Lung microvascular endothelial cell (primary cell): ENCODE data around the gene NUFIP2. TPM values are rescaled to one million over a fixed set of nuclear protein-coding genes. Genes with fewer than 3 reads are reported as not detected.

Source experiments
- total RNA-seq: library from RNA; depleted of rRNA; stranded (reverse); fragments of >200 nt; gene quantifications from 2 replicates; pipeline ENCODE4 v1.2.1, GENCODE V29; 2014

The NUFIP2 gene
- total RNA-seq, 1 donor from 2014 or later, result 30.2 TPM

Other genes with a start within 250 kb of the NUFIP2 start
- gene MYO18A, start 113.8 kb downstream of the NUFIP2 start, total RNA-seq, result 22.4 and 26.2 TPM in 2 replicates
- gene CRYBA1, start 47.3 kb downstream of the NUFIP2 start, total RNA-seq, result not detected in 2 replicates
- gene TAOK1, start 96.2 kb upstream of the NUFIP2 start, total RNA-seq, result 31.8 and 41.1 TPM in 2 replicates